Measurements from ENCODE around the gene CCL24. TPM values are rescaled to one million over a fixed set of nuclear protein-coding genes. Genes with fewer than 3 reads are reported as not detected.

Gene CCL24
- total and polyA plus RNA-seq, 10 donors, result 3.8 to 321 (median 85.1) TPM

DNA sequence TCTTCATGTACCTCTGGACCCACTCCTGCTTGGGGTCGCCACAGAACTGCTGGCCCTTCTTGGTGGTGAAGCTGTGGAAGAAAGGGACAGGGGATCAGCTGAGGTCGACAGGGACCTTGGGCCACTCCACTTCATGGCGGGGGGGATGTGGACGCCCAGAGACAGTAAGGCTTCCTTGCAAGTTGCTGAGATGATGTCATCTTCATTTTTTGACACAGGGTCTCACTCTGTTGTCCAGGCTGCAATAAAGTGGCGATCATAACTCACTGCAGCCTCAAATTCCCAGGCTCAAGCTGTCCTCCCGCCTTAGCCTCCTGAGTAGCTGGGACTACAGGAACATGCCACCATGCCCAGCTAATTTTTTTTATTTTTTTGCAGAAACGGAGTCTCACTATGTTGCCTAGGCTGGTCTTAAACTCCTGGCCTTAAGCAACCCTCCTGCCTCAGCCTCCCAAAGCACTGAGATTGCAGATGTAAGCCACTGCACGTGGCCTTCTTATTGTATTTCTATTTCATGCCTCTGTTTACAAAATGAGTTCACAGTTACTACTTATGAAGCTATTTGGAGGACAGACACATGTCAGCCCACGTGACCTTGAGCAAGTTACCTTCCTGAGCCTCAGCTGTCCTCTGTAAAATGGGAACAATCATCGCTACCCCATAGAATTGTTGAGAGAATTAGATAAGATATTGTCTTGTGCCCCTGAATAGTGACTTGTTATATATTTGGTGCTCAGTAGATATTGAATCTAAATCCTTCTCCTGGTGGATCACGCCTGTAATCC lies 1.5 kb downstream of the CCL24 start:
- H3K4me1 ChIP-seq, result peaks cover 0 to 11% (median 0%) of the 10 kb centered on the region in 6 donors
- intact Hi-C loops (cut with DNase I; ENCODE audit: low total_unique reads), result no loop called here
- peaks cover 0 to 17% (median 0%) of the 10 kb centered on the region in 7 donors for H3K27me3 ChIP-seq (replicated peaks in 1 of 7)
- no peaks in the 10 kb centered on the region for H3K36me3 ChIP-seq
- TF ChIP-seq POLR2A (IDR thresholded peaks at IDR 0.05) (no peak), POLR2AphosphoS5 (IDR thresholded peaks at IDR 0.05) (no peak)
- TF ChIP-seq, protein P1, sequence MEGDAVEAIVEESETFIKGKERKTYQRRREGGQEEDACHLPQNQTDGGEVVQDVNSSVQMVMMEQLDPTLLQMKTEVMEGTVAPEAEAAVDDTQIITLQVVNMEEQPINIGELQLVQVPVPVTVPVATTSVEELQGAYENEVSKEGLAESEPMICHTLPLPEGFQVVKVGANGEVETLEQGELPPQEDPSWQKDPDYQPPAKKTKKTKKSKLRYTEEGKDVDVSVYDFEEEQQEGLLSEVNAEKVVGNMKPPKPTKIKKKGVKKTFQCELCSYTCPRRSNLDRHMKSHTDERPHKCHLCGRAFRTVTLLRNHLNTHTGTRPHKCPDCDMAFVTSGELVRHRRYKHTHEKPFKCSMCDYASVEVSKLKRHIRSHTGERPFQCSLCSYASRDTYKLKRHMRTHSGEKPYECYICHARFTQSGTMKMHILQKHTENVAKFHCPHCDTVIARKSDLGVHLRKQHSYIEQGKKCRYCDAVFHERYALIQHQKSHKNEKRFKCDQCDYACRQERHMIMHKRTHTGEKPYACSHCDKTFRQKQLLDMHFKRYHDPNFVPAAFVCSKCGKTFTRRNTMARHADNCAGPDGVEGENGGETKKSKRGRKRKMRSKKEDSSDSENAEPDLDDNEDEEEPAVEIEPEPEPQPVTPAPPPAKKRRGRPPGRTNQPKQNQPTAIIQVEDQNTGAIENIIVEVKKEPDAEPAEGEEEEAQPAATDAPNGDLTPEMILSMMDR (IDR thresholded peaks at IDR 0.05 in 8 of 11, conservative IDR thresholded peaks at IDR 0.05 in 3 of 11), result no peak
- DNase-seq, result no peak
- H3K4me3 ChIP-seq, result peak overlapping the region in 2 of 8 donors; percentile 23 to 35
- H3K9me3 ChIP-seq, result peaks cover 0 to 12% (median 8%) of the 10 kb centered on the region in 8 donors
- no peak overlapping the region for H3K27ac ChIP-seq
- 80 to 86% (median 84%) methylated on average over 10 to 11 of the region's 11 CpGs for WGBS, 5 donors

DNA sequence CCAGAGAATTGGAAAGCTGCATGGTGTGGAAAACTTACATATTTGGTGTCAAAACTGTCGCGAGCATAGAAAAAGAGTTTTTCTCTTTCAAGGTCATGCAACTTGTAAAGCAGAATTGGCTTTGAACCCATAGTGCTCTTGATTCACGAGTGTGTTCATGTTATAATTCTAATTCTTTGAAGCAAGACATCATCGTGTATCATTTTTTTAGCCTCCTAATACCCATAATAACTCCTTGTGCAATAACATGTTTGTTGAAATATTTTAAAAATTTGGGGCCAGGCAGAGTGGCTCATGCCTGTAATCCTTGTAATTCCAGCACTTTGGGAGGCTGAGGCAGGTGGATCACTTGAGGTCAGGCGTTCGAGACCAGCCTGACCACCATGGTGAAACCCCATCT lies 4.2 kb downstream of the CCL24 start:
- intact Hi-C loops (cut with DNase I; ENCODE audit: low total_unique reads), result no loop called here
- Histone ChIP-seq H3K36me3 (no peaks in the 10 kb centered on the region), H3K27ac (no peak overlapping the region), H3K4me1 (peaks cover 0 to 11% (median 0%) of the 10 kb centered on the region in 6 donors), H3K4me3 (no peak overlapping the region), H3K9me3 (peaks cover 0 to 31% (median 21%) of the 10 kb centered on the region in 8 donors), H3K27me3 (replicated peaks in 1 of 7) (peaks cover 0 to 11% (median 0%) of the 10 kb centered on the region in 7 donors)
- WGBS, 5 donors, result 57 to 88% (median 81%) methylated on average over 6 of the region's 6 CpGs
- no peak for DNase-seq
- TF ChIP-seq POLR2A (IDR thresholded peaks at IDR 0.05) (no peak), POLR2AphosphoS5 (IDR thresholded peaks at IDR 0.05) (no peak)
- TF ChIP-seq, protein P1 (IDR thresholded peaks at IDR 0.05 in 8 of 11, conservative IDR thresholded peaks at IDR 0.05 in 3 of 11), result no peak

DNA sequence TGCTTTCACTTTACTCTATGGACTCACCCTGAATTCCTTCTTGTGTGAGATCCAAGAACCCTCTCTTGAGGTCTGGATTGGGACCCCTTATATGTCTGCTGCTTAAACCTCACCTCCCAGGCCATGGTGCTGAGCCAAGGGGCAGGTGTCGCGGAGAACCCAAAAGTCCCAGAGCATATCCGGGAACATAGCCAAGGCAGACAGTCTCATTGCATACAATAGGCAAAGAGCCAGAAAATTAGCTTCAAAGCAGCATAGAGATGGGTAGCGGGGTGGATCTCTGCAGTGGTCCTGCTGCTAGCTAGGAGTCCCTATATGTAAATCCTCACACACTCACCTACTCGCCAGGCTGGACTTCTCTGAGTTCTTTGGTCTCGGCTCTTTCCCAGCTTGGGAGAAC lies 5.5 kb downstream of the CCL24 start:
- peaks cover 0 to 31% (median 21%) of the 10 kb centered on the region in 8 donors for H3K9me3 ChIP-seq
- H3K27me3 ChIP-seq (replicated peaks in 1 of 7), result peaks cover 0 to 3% (median 0%) of the 10 kb centered on the region in 7 donors
- H3K36me3 ChIP-seq, result no peaks in the 10 kb centered on the region
- H3K4me3 ChIP-seq, result no peak overlapping the region
- WGBS, 5 donors, result 87 to 91% (median 87%) methylated on average over 6 of the region's 6 CpGs
- intact Hi-C loops (cut with DNase I; ENCODE audit: low total_unique reads), result no loop called here
- no peak overlapping the region for H3K27ac ChIP-seq
- H3K4me1 ChIP-seq, result no peaks in the 10 kb centered on the region
- no peak for DNase-seq
- TF ChIP-seq POLR2A (IDR thresholded peaks at IDR 0.05) (no peak), POLR2AphosphoS5 (IDR thresholded peaks at IDR 0.05) (no peak)
- TF ChIP-seq, protein P1 (IDR thresholded peaks at IDR 0.05 in 8 of 11, conservative IDR thresholded peaks at IDR 0.05 in 3 of 11), result no peak

DNA sequence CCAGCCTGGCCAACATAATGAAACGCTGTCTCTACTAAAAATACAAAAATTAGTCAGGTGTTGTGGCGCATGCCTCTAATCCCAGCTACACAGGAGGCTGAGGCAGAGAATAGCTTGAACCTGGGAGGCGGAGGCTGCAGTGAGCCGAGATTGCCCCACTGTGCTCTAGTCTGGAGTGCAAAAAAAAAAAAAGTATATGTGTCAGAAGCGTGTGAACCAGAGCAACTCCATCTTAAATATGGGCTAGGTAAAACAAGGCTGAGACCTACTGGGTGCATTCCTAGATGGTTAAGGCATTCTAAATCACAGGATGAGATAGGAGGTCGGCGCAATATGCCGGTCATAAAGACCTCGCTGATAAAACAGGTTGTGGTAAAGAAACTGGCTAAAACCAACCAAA lies 6.2 kb downstream of the CCL24 start:
- Histone ChIP-seq H3K4me3 (no peak overlapping the region), H3K27me3 (replicated peaks in 1 of 7) (no peaks in the 10 kb centered on the region), H3K36me3 (no peaks in the 10 kb centered on the region), H3K4me1 (no peaks in the 10 kb centered on the region), H3K9me3 (peaks cover 0 to 31% (median 21%) of the 10 kb centered on the region in 8 donors), H3K27ac (no peak overlapping the region)
- no peak for DNase-seq
- TF ChIP-seq POLR2A (IDR thresholded peaks at IDR 0.05) (no peak), POLR2AphosphoS5 (IDR thresholded peaks at IDR 0.05) (no peak)
- TF ChIP-seq, protein P1 (IDR thresholded peaks at IDR 0.05 in 8 of 11, conservative IDR thresholded peaks at IDR 0.05 in 3 of 11), result no peak
- 83 to 95% (median 90%) methylated on average over 9 of the region's 9 CpGs for WGBS, 5 donors
- intact Hi-C loops (cut with DNase I; ENCODE audit: low total_unique reads), result no loop called here

Measured in spleen (tissue), 11 donors.